GM20000 (cell line): Measurements from ENCODE around the gene RBM6.

Experiments used
- DNase-seq: peaks from one replicate; pipeline ENCODE4 v3.0.0; 2012; ENCODE audit warnings: low spot score
- TF ChIP-seq, protein P1 (sequence below): IDR thresholded peaks from 2 replicates; pipeline ENCODE4 v1.5.1; 2012; ENCODE audit warnings: mild to moderate bottlenecking, control low read depth; ENCODE audit errors: extremely low read depth, missing control alignments

RBM6 gene

DNA sequence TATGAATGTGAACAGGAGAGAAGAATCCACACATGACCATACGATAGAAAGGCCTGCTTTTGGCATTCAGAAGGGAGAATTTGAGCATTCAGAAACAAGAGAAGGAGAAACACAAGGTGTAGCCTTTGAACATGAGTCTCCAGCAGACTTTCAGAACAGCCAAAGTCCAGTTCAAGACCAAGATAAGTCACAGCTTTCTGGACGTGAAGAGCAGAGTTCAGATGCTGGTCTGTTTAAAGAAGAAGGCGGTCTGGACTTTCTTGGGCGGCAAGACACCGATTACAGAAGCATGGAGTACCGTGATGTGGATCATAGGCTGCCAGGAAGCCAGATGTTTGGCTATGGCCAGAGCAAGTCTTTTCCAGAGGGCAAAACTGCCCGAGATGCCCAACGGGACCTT, 28.4 kb downstream of the RBM6 start:
- TF ChIP-seq, protein P1, sequence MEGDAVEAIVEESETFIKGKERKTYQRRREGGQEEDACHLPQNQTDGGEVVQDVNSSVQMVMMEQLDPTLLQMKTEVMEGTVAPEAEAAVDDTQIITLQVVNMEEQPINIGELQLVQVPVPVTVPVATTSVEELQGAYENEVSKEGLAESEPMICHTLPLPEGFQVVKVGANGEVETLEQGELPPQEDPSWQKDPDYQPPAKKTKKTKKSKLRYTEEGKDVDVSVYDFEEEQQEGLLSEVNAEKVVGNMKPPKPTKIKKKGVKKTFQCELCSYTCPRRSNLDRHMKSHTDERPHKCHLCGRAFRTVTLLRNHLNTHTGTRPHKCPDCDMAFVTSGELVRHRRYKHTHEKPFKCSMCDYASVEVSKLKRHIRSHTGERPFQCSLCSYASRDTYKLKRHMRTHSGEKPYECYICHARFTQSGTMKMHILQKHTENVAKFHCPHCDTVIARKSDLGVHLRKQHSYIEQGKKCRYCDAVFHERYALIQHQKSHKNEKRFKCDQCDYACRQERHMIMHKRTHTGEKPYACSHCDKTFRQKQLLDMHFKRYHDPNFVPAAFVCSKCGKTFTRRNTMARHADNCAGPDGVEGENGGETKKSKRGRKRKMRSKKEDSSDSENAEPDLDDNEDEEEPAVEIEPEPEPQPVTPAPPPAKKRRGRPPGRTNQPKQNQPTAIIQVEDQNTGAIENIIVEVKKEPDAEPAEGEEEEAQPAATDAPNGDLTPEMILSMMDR = no peak
- DNase-seq = no peak

DNA sequence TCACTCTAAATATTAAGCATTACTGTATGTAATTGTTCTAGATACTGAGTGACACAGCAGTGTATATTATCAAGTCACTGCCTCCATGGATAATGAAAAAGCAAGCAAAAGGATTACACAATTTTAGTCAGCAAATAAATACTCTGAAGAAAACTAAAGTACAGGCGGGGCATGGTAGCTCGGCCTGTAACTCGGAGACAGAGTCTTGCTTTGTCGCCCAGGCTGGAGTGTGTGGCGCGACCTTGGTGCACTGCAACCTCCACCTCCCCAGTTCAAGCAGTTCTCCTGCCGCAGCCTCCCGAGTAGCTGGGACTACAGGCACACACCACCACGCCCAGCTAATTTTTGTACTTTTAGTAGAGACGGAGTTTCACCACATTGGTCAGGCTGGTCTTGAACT, 32.7 kb downstream of the RBM6 start:
- TF ChIP-seq, protein P1 = no peak
- DNase-seq = no peak

DNA sequence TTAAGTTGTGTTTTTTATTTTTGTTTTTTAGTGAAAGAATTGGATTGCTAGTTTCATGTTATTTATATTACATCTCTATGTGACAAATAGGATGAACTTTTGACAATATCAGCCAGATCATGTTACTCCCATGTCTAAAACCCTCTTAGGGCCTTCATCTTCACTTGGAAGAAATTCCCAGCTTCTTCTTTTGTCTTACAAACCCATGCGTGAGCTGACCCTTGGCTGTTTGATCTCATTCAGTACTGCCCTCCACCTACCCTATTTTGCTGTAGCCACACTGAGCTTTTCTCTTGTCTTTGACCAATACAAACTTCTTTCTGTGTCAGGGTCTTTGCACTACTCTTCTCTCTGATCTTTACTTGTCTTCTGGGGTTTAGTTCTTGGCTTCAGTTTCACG, 37.0 kb downstream of the RBM6 start:
- no peak for DNase-seq
- TF ChIP-seq, protein P1 = no peak

DNA sequence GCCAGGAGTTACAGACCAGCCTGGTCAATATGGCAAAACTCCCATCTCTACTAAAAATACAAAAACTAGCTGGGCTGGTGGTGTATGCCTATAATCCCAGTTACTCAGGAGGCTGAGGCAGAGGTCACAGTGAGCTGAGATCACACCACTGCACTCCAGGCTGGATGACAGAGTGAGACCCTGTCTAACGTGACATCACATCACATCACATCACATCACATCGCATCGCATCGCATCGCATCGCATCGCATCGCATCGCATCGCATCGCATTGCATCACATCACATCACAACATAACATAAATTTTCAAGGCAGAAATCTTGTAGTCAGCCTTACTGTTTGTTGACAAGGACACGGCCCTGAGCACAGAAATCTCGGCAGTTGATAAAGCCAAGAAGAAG, 44.4 kb downstream of the RBM6 start:
- no peak for DNase-seq
- TF ChIP-seq, protein P1 = no peak

DNA sequence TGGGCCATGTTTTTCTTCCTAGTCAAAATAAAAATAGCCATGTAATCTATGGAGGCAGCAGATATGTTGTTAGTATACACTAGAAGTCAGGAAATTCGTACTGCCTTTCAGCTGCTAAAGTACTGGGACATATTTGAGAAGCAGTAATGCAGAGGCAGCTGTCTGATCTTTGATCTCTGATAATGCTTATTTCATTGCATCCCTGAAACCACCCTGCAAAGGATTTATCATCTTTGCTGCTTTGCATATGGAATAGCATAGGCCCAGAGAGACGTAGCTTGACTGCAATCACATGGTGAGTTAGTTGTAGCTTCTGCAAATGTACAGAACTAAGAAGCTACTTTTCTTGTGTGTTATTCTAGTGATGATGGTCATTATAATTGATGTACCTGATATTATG, 52.4 kb downstream of the RBM6 start:
- TF ChIP-seq, protein P1 = no peak
- DNase-seq = no peak

DNA sequence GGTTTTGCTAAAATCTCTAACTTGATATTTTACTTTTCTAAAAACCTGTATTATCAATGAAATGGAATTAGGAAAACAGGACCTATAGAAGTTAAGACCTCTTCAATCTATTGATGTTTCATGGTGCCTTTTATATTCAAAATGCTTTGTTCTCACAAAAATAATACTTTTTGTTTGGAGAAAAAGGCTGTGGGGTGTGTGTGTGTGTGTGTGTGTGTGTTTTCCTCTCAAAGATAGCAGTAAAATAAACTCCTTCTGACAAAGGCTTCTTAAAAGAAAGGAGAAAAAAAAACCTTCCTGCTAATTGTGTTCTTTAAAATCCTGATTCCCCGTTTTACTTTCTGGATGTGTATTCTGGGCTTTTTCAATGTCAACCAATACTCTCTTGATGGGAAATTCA, 54.5 kb downstream of the RBM6 start:
- TF ChIP-seq, protein P1 = no peak

DNA sequence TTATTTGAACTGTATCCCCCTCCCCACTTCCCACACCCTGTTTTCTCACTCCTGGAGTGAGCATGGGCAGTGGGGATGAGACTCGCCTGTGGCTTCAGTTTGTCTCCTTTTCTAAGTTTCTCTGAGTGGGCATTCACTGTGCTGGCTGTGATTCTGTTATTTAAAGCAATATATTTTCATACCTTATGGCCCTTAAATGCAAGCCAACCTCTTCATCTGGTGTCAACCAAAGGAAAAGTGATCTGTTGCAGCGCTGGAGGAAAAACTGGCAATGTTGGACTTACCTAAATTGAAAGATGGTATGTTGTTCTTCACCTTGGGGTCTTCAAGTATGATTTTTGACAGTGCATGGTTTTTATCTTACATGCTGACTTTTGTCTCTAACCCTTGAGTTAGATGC, 56.1 kb downstream of the RBM6 start:
- no peak for DNase-seq

More for the DNA sequence above, 54.5 kb downstream of the RBM6 start:
- no peak for DNase-seq

More for the DNA sequence above, 56.1 kb downstream of the RBM6 start:
- TF ChIP-seq, protein P1 = no peak
